T-cell (primary cell): ENCODE results near the gene ARAP1. TPM values are rescaled to one million over a fixed set of nuclear protein-coding genes. Genes with fewer than 3 reads are reported as not detected.

Experiments
- ATAC-seq, 4 experiments: fragments of 200-7000 bp in 3 of 4; fragments of 150-1000 bp in 1 of 4; cut with Tn5 transposase; replicated peaks in 1 of 4; 1 replicate in 3 of 4; 2 replicates in 1 of 4; pipeline ENCODE4 v1.10.0; 2021; ENCODE audit warnings: moderate library complexity in 3 of 4, mild to moderate bottlenecking in 2 of 4, moderate number of reproducible peaks in 1 of 4
- CTCF ChIA-PET, 2 donors: fragments of 300-600 bp; sonication (Branson Sonifier 250); formaldehyde crosslinking; loops; one replicate each; lab custom pipeline; 2022; ENCODE audit warnings: antibody characterized with exemption in 2 of 2; lab: Charles Lee
- POLR2A ChIA-PET, 2 donors: fragments of 300-600 bp; sonication (Branson Sonifier 250); formaldehyde crosslinking; loops; one replicate each; lab custom pipeline; 2022; ENCODE audit warnings: antibody characterized with exemption in 2 of 2; lab: Charles Lee
- DNase-seq, 35 experiments: peaks; one replicate each; pipeline versions ENCODE4 v3.0.0 to v3.0.0-alpha.2; 2013 to 2023
- H3K27ac ChIP-seq: one replicate; pipeline ENCODE4 v1.5.1; 2013; ENCODE audit warnings: low read length
- H3K27me3 ChIP-seq, 2 experiments: replicated peaks in 1 of 2; 1 replicate in 1 of 2; 2 replicates in 1 of 2; pipeline versions ENCODE4 v1.6.1 to v1.7.0; 2013; ENCODE audit warnings: low read length in 1 of 2, mixed read lengths in 1 of 2; ENCODE audit not compliant: control insufficient read depth in 2 of 2, insufficient read depth in 2 of 2; ENCODE audit errors: extremely low read depth in 1 of 2
- H3K36me3 ChIP-seq, 2 donors: 1 replicate in 1 of 2; 2 replicates in 1 of 2; pipeline versions ENCODE4 v1.6.1 to v1.7.0; 2013; ENCODE audit warnings: low read length in 1 of 2; ENCODE audit not compliant: control insufficient read depth in 2 of 2, insufficient read depth in 1 of 2; ENCODE audit errors: extremely low read depth in 1 of 2
- H3K4me1 ChIP-seq, 2 experiments: 1 replicate in 1 of 2; 2 replicates in 1 of 2; pipeline versions ENCODE4 v1.6.1 to v1.7.0; 2013; ENCODE audit warnings: low read length in 2 of 2, mixed read lengths in 1 of 2; ENCODE audit not compliant: insufficient read depth in 2 of 2, control insufficient read depth in 1 of 2; ENCODE audit errors: extremely low read depth in 1 of 2
- H3K4me3 ChIP-seq, 2 donors: 1 replicate in 1 of 2; 2 replicates in 1 of 2; pipeline versions ENCODE4 v1.5.1 to v1.7.0; 2013; ENCODE audit warnings: mild to moderate bottlenecking in 2 of 2, low read length in 1 of 2, moderate library complexity in 1 of 2; ENCODE audit not compliant: control insufficient read depth in 1 of 2; ENCODE audit errors: extremely low read depth in 1 of 2
- H3K9me3 ChIP-seq: 2 replicates; pipeline ENCODE4 v1.7.0; 2013
- H3K27ac Mint-ChIP-seq, 2 donors: one replicate each; pipeline ENCODE4 v1.8.0; 2020 to 2021; ENCODE audit warnings: mild to moderate bottlenecking in 2 of 2, mixed read lengths in 2 of 2
- H3K27me3 Mint-ChIP-seq, 2 donors: one replicate each; pipeline ENCODE4 v1.8.0; 2021 to 2022; ENCODE audit warnings: mixed read lengths in 2 of 2
- H3K36me3 Mint-ChIP-seq: one replicate; pipeline ENCODE4 v1.8.0; 2021; ENCODE audit warnings: mixed read lengths
- H3K4me1 Mint-ChIP-seq, 3 donors: one replicate each; pipeline ENCODE4 v1.8.0; 2020 to 2022; ENCODE audit warnings: mixed read lengths in 3 of 3, mild to moderate bottlenecking in 1 of 3
- H3K4me3 Mint-ChIP-seq, 3 donors: one replicate each; pipeline ENCODE4 v1.8.0; 2020 to 2022; ENCODE audit warnings: mild to moderate bottlenecking in 3 of 3, mixed read lengths in 3 of 3, moderate library complexity in 3 of 3
- H3K9me3 Mint-ChIP-seq, 3 donors: one replicate each; pipeline ENCODE4 v1.8.0; 2020 to 2022; ENCODE audit warnings: mixed read lengths in 3 of 3
- WGBS: methylation state at CpG from one replicate; pipeline ENCODE4 v1.1.5; 2013; ENCODE audit warnings: missing lambda C conversion rate; ENCODE audit not compliant: insufficient coverage; 5-methylcytosine and 5-hydroxymethylcytosine counted together
- total RNA-seq, 35 experiments: library from RNA in 6 of 35; stranded (reverse) in 6 of 35; fragments of 120-200 nt in 1 of 35; gene quantifications; one replicate each; pipeline versions ENCODE4 v1.2.1 to v1.2.4 and lab custom pipeline; 2013 to 2026

The ARAP1 gene
- total RNA-seq, 5 donors from 2014 or later (not counting 1 experiment from before 2014, with no cell fraction given): 117 to 162 (median 148) TPM

GRCh38 chr11:72766152-72766902 is 14.1 kb upstream of the ARAP1 start:
- Mint-ChIP-seq H3K27me3 (no peaks in the 10 kb centered on the region), H3K4me3 (no peak overlapping the region), H3K27ac (no peak overlapping the region), H3K9me3 (no peaks in the 10 kb centered on the region), H3K36me3 (peaks cover 5% of the 10 kb centered on the region), H3K4me1 (peaks cover 10 to 13% (median 12%) of the 10 kb centered on the region in 3 donors)
- DNase-seq (no peak), ATAC-seq (no peak)
- Histone ChIP-seq H3K36me3 (no peaks in the 10 kb centered on the region), H3K4me1 (peaks cover 0 to 4% of the 10 kb centered on the region in 2 experiments), H3K9me3 (no peaks in the 10 kb centered on the region), H3K4me3 (no peak overlapping the region), H3K27me3 (peaks cover 0 to 5% of the 10 kb centered on the region in 2 experiments), H3K27ac (no peak overlapping the region)
- ChIA-PET CTCF (interaction anchor here in 1 of 2 donors (0.6 kb wide), 1 partner anchor 293 kb away, joined by 3 read pairs; no protein-coding TSS in a partner anchor), POLR2A (no interaction called here)
- WGBS: 85% methylated on average over 7 of the region's 12 CpGs

GRCh38 chr11:72764503-72764902 is 12.3 kb upstream of the ARAP1 start:
- Histone ChIP-seq H3K4me1 (peaks cover 0 to 4% of the 10 kb centered on the region in 2 experiments), H3K4me3 (no peak overlapping the region), H3K27me3 (peaks cover 0 to 5% of the 10 kb centered on the region in 2 experiments), H3K27ac (no peak overlapping the region), H3K9me3 (no peaks in the 10 kb centered on the region), H3K36me3 (no peaks in the 10 kb centered on the region)
- Mint-ChIP-seq H3K9me3 (no peaks in the 10 kb centered on the region), H3K4me3 (no peak overlapping the region), H3K36me3 (no peaks in the 10 kb centered on the region), H3K27ac (no peak overlapping the region), H3K4me1 (peaks cover 10 to 13% (median 12%) of the 10 kb centered on the region in 3 donors), H3K27me3 (no peaks in the 10 kb centered on the region)
- DNase-seq: no peak
- 90% methylated on average over 12 of the region's 13 CpGs for WGBS
- CTCF ChIA-PET: no interaction called here
- POLR2A ChIA-PET: no interaction called here
- no peak for ATAC-seq

GRCh38 chr11:72763823-72764222 is 11.6 kb upstream of the ARAP1 start:
- Mint-ChIP-seq H3K27me3 (no peaks in the 10 kb centered on the region), H3K27ac (no peak overlapping the region), H3K36me3 (peaks cover 2% of the 10 kb centered on the region), H3K4me1 (peaks cover 12 to 14% (median 13%) of the 10 kb centered on the region in 3 donors), H3K4me3 (no peak overlapping the region), H3K9me3 (no peaks in the 10 kb centered on the region)
- Histone ChIP-seq H3K4me1 (peaks cover 0 to 4% of the 10 kb centered on the region in 2 experiments), H3K27me3 (peaks cover 0 to 5% of the 10 kb centered on the region in 2 experiments), H3K9me3 (no peaks in the 10 kb centered on the region), H3K4me3 (no peak overlapping the region), H3K27ac (no peak overlapping the region), H3K36me3 (no peaks in the 10 kb centered on the region)
- ATAC-seq (no peak), DNase-seq (no peak)
- ChIA-PET CTCF (no interaction called here), POLR2A (no interaction called here)
- 93% methylated on average over 2 of the region's 4 CpGs for WGBS

- H3K9me3 Mint-ChIP-seq: no peaks in the 10 kb centered on the region
- ChIA-PET POLR2A (no interaction called here), CTCF (no interaction called here)
- H3K4me3 Mint-ChIP-seq: no peak overlapping the region
- no peaks in the 10 kb centered on the region for H3K27me3 Mint-ChIP-seq
- H3K27ac ChIP-seq: no peak overlapping the region
- H3K9me3 ChIP-seq: no peaks in the 10 kb centered on the region
- H3K27ac Mint-ChIP-seq: no peak overlapping the region
- peaks cover 0 to 4% of the 10 kb centered on the region in 2 experiments for H3K4me1 ChIP-seq
- peaks cover 8% of the 10 kb centered on the region for H3K36me3 Mint-ChIP-seq
- H3K27me3 ChIP-seq: peaks cover 0 to 5% of the 10 kb centered on the region in 2 experiments
- 62% methylated on average over 3 of the region's 5 CpGs for WGBS
- peak in 1 of 35 experiments; percentile 41 for DNase-seq
- H3K36me3 ChIP-seq: peaks cover 0 to 5% of the 10 kb centered on the region in 2 donors
- H3K4me1 Mint-ChIP-seq: peaks cover 12 to 17% (median 13%) of the 10 kb centered on the region in 3 donors
- H3K4me3 ChIP-seq: no peak overlapping the region
- ATAC-seq: peak in 1 of 4 experiments; percentile 50
Observed at GRCh38 chr11:72762641-72763304, 10.6 kb upstream of the ARAP1 start.

GRCh38 chr11:72760539-72761405 is 8.6 kb upstream of the ARAP1 start:
- ATAC-seq: no peak
- WGBS: 96% methylated on average over 4 of the region's 8 CpGs
- Histone ChIP-seq H3K4me3 (no peak overlapping the region), H3K27ac (no peak overlapping the region), H3K4me1 (peaks cover 0 to 4% of the 10 kb centered on the region in 2 experiments), H3K9me3 (no peaks in the 10 kb centered on the region), H3K36me3 (peaks cover 0 to 9% of the 10 kb centered on the region in 2 donors), H3K27me3 (no peaks in the 10 kb centered on the region)
- POLR2A ChIA-PET: no interaction called here
- CTCF ChIA-PET: no interaction called here
- Mint-ChIP-seq H3K27ac (no peak overlapping the region), H3K4me3 (no peak overlapping the region), H3K4me1 (peaks cover 13 to 17% (median 14%) of the 10 kb centered on the region in 3 donors), H3K27me3 (no peaks in the 10 kb centered on the region), H3K9me3 (no peaks in the 10 kb centered on the region), H3K36me3 (peaks cover 23% of the 10 kb centered on the region)
- no peak for DNase-seq

- H3K4me1 Mint-ChIP-seq: peaks cover 13 to 17% (median 14%) of the 10 kb centered on the region in 3 donors
- H3K27me3 Mint-ChIP-seq: no peaks in the 10 kb centered on the region
- H3K9me3 Mint-ChIP-seq: no peaks in the 10 kb centered on the region
- WGBS: no CpG with 5 or more reads among the region's 8 CpGs
- no peak for DNase-seq
- no peak overlapping the region for H3K4me3 Mint-ChIP-seq
- H3K27me3 ChIP-seq: no peaks in the 10 kb centered on the region
- no peaks in the 10 kb centered on the region for H3K9me3 ChIP-seq
- POLR2A ChIA-PET: no interaction called here
- peaks cover 24% of the 10 kb centered on the region for H3K36me3 Mint-ChIP-seq
- no peak overlapping the region for H3K27ac ChIP-seq
- H3K4me1 ChIP-seq: peaks cover 0 to 4% of the 10 kb centered on the region in 2 experiments
- peaks cover 0 to 9% of the 10 kb centered on the region in 2 donors for H3K36me3 ChIP-seq
- CTCF ChIA-PET: interaction anchor here in 1 of 2 donors (0.9 kb wide), 1 partner anchor 23 kb away, joined by 3 read pairs; no protein-coding TSS in a partner anchor
- no peak overlapping the region for H3K27ac Mint-ChIP-seq
- no peak for ATAC-seq
- H3K4me3 ChIP-seq: no peak overlapping the region
Observed at GRCh38 chr11:72759468-72759985, 7.3 kb upstream of the ARAP1 start.
